Gastrocnemius medialis (tissue), 4 donors: ENCODE results near the gene SH3RF1.

ENCODE experiments used
- POLR2A ChIP-seq, 2 donors: fragments of 450-650 bp; IDR thresholded peaks; one replicate each; pipeline ENCODE4 v1.6.1; 2017; ENCODE audit warnings: antibody characterized with exemption in 2 of 2, mild to moderate bottlenecking in 2 of 2, moderate library complexity in 2 of 2
- TF ChIP-seq, protein P1 (sequence below), 5 experiments: fragments of 450-650 bp in 3 of 5; fragments of 200-600 bp in 2 of 5; sonication (generic) in 2 of 5; IDR thresholded peaks in 4 of 5; conservative IDR thresholded peaks in 1 of 5; 1 replicate in 4 of 5; 2 replicates in 1 of 5; pipeline ENCODE4 v1.5.1; 2016 to 2019; ENCODE audit warnings: antibody characterized with exemption in 5 of 5, mild to moderate bottlenecking in 3 of 5, moderate library complexity in 3 of 5

- TF ChIP-seq, protein P1, sequence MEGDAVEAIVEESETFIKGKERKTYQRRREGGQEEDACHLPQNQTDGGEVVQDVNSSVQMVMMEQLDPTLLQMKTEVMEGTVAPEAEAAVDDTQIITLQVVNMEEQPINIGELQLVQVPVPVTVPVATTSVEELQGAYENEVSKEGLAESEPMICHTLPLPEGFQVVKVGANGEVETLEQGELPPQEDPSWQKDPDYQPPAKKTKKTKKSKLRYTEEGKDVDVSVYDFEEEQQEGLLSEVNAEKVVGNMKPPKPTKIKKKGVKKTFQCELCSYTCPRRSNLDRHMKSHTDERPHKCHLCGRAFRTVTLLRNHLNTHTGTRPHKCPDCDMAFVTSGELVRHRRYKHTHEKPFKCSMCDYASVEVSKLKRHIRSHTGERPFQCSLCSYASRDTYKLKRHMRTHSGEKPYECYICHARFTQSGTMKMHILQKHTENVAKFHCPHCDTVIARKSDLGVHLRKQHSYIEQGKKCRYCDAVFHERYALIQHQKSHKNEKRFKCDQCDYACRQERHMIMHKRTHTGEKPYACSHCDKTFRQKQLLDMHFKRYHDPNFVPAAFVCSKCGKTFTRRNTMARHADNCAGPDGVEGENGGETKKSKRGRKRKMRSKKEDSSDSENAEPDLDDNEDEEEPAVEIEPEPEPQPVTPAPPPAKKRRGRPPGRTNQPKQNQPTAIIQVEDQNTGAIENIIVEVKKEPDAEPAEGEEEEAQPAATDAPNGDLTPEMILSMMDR (IDR thresholded peaks at IDR 0.05 in 4 of 5, conservative IDR thresholded peaks at IDR 0.05 in 1 of 5), result no peak
- no peak for TF ChIP-seq POLR2A (IDR thresholded peaks at IDR 0.05)
Measured at GRCh38 chr4:169090484-169091215, 180.1 kb downstream of the SH3RF1 start.
